ENCODE results near the gene NAT16. TPM values are rescaled to one million over a fixed set of nuclear protein-coding genes. Genes with fewer than 3 reads are reported as not detected.
A peak's percentile ranks its signal among the peaks of the same experiment; 100 is the strongest.

The NAT16 gene
- total RNA-seq, 2 donors from 2014 or later: not detected

DNA sequence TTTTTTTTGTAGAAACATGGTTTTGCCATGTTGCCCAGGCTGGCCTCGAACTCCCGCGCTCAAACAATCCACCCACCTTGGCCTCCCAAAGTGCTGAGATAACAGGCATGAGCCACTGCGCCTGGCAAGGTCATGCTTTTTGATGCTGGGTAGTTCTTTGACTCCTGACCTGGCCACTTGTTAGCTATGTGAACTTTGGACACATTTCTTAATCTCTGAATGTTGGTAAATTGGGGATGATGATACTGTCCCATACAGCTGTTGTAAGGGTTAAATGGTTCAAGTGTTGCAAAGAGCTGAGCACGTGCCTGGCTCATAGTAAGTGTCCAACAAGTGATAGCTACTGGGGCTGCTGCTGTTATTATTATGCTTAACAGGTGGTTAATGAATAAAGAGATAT is 40.2 kb upstream of the NAT16 start:
- Histone ChIP-seq H3K36me3 (peaks cover 28% of the 10 kb centered on the region), H3K9me3 (no peaks in the 10 kb centered on the region), H3K27me3 (no peaks in the 10 kb centered on the region), H3K4me3 (no peak overlapping the region), H3K27ac (no peak overlapping the region), H3K4me1 (peaks cover 0 to 38% of the 10 kb centered on the region in 2 donors)
- TF ChIP-seq, protein P1, sequence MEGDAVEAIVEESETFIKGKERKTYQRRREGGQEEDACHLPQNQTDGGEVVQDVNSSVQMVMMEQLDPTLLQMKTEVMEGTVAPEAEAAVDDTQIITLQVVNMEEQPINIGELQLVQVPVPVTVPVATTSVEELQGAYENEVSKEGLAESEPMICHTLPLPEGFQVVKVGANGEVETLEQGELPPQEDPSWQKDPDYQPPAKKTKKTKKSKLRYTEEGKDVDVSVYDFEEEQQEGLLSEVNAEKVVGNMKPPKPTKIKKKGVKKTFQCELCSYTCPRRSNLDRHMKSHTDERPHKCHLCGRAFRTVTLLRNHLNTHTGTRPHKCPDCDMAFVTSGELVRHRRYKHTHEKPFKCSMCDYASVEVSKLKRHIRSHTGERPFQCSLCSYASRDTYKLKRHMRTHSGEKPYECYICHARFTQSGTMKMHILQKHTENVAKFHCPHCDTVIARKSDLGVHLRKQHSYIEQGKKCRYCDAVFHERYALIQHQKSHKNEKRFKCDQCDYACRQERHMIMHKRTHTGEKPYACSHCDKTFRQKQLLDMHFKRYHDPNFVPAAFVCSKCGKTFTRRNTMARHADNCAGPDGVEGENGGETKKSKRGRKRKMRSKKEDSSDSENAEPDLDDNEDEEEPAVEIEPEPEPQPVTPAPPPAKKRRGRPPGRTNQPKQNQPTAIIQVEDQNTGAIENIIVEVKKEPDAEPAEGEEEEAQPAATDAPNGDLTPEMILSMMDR (IDR thresholded peaks at IDR 0.05): no peak
- DNase-seq (ENCODE audit: low spot score): no peak

DNA sequence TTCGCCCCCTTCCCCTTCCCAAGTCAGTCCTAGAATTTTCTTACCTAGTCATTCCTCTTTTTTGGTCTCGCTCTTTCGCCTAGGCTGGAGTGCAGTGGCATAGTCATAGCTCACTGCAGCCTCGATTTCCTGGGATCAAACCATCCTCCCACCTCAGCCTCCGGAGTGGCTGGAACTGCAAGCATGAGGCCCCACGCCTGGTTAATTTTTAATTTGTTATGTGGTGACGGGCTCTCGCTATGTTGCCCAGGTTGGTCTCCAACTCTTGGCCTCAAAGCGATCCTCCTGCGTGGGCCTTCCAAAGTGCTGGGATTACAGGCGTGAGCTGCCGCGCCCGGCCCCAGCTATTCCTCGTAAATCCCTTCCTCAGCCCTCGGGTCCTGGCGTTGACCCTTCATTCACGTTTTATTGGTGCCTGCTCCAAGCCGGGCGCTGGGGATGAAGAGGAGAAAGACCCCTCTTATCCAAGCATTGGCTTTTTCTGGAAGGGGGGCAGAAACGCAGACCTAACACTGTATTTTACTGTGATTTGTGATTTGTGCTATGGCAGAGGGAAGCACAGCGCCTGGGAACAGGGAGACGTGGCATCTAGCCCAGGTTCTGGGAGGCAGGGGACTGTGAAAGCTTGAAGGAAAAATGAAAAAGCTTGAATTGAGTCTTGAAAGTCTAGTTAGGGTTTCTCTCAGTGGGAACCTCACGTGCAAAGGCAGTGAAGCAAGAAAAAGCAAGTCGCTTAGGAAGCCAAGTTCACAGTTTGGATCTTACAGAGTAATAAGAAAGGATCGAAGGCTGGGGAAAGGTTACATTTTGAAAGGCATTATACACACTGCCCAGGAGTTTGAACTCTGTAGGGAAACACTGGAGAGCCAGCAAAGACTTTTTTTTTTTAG is 38.4 kb upstream of the NAT16 start:
- Histone ChIP-seq H3K27ac (peak overlapping the region; percentile 88 to 95), H3K36me3 (peaks cover 20% of the 10 kb centered on the region), H3K9me3 (no peaks in the 10 kb centered on the region), H3K4me1 (peaks cover 0 to 38% of the 10 kb centered on the region in 2 donors), H3K27me3 (no peaks in the 10 kb centered on the region), H3K4me3 (peak overlapping the region; percentile 78 to 85)
- DNase-seq (ENCODE audit: low spot score): no peak
- TF ChIP-seq, protein P1 (IDR thresholded peaks at IDR 0.05): no peak

DNA sequence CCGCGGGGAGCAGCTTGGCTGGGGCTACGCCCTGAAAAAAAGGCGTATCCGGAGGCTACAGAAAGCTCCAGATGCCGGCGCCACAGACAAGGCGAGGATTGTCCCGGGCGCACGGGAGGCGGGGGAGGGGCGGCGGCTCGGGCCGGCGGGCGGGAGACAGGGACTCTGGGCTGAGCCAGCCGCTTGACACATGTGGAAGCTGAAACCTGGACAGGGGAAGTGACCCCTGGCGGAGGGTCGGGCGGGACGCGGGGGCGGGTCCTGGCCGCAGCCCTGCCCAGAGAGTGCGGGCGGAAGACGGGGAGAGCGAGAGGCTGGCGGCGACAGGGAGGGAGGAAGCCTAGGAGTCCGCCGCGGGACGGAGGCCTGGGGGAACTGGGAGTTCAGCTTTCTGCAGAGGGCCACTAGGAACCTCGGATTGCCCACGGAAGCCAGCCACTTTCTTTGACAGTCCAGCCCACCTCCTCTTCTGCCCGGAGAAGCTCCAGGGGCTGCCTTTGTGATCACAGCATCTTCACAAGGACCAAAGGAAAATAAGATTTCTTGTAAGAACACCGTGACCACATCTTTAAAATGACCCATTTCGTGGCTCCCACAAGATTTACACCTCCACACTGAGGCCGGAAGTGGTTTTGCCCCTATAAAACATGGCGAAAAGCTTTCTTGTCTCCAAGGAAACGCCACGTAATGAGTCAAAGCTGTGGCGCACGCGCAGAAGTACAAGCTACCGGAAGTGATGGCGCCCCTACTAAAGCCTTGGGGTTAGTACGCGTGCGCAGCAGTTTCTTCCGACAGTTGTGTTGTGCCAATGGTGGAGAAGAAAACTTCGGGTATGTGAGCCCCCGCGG is 37.5 kb upstream of the NAT16 start, which contains the start of the genes PLOD3 and ZNHIT1:
Gene PLOD3 (minus strand): TSS at position 194 of the 848 bp plus-strand sequence. CDS start 307 bp downstream, outside the sequence.
Gene ZNHIT1 (plus strand): TSS at position 778 of the 848 bp plus-strand sequence. CDS start 31 bp downstream, at position 809.
- H3K27me3 ChIP-seq: no peaks in the 10 kb centered on the region
- H3K27ac ChIP-seq: peak within 1 kb of the TSS; percentile 88 to 95
- peak within 1 kb of the TSS; percentile 78 to 85 for H3K4me3 ChIP-seq
- TF ChIP-seq, protein P1 (IDR thresholded peaks at IDR 0.05): peak in 1 of 2 donors; percentile 47
- peaks cover 18% of the 10 kb centered on the region for H3K36me3 ChIP-seq
- peak; percentile 98 for DNase-seq (ENCODE audit: low spot score)
- peaks cover 0 to 38% of the 10 kb centered on the region in 2 donors for H3K4me1 ChIP-seq
- H3K9me3 ChIP-seq: no peaks in the 10 kb centered on the region

DNA sequence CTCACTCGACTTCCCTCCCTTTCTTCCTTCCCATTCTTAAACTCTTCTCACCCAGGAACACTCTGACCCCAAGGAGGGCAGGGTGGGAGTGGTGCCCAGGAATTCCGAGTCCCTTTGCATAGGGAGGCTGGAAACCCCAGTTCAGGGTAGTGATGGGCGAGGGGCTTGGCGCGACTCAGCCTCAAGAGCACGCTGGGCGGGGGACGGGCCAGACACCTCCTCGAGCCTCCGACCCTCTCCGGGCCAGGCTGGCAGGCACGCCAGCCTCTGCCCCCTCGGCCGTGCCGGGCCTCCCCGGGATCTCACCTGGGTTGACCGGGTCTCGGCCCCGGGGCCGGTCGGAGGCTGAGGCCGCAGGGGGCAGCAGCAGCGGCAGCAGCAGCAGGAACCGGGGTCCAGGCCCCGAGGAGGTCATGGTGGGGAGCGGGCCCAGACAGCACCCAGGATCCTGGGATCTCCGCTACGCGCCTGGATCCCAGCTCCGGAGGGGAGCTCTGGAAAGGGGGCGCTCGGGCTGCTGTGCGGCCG is 36.8 kb upstream of the NAT16 start:
- H3K36me3 ChIP-seq: peaks cover 22% of the 10 kb centered on the region
- no peak for DNase-seq (ENCODE audit: low spot score)

More for the DNA sequence above, 36.8 kb upstream of the NAT16 start:
- peaks cover 0 to 38% of the 10 kb centered on the region in 2 donors for H3K4me1 ChIP-seq
- no peaks in the 10 kb centered on the region for H3K27me3 ChIP-seq
- H3K27ac ChIP-seq: peak overlapping the region; percentile 88 to 95
- H3K9me3 ChIP-seq: no peaks in the 10 kb centered on the region
- peak overlapping the region; percentile 78 to 85 for H3K4me3 ChIP-seq
- TF ChIP-seq, protein P1 (IDR thresholded peaks at IDR 0.05): no peak
